CMK (cell line): Measurements from ENCODE around the gene MROH2B.

Source experiments
- DNase-seq: peaks from one replicate; pipeline ENCODE4 v3.0.0-alpha.2; 2010; ENCODE audit warnings: low read depth

Gene MROH2B

GRCh38 chr5:41071242-41071641 lies at the start of gene MROH2B:
Gene MROH2B (minus strand): TSS chr5:41071342. CDS start chr5:41070852, 490 bp downstream.
- DNase-seq: no peak

GRCh38 chr5:41120600-41120999 lies 49.5 kb upstream of the MROH2B start:
- no peak for DNase-seq

GRCh38 chr5:41118177-41118576 lies 47.0 kb upstream of the MROH2B start:
- no peak for DNase-seq

GRCh38 chr5:41115281-41115680 lies 44.1 kb upstream of the MROH2B start:
- DNase-seq: no peak

- no peak for DNase-seq
These were observed 41.6 kb upstream of the MROH2B start for GRCh38 chr5:41112486-41113455.

GRCh38 chr5:41109186-41109585 lies 38.0 kb upstream of the MROH2B start:
- DNase-seq: no peak

DNA sequence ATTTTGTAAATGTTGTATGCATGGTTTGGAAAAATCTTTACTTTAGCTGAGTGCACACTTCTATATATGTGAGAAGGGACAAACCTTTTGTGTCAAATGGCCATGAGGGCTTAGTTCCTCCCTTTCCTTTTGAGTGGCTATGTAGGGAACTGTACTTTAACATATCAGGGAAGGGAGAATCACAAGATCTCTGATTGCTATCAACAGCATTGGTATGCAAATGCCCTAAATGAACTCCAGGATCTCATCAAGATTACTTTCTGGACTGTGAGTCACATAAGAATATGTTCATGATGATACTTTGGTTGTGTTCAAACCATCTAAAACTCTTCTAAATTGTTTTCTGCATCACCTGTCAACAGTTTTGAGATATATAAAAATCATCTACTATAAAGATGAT lies 31.2 kb upstream of the MROH2B start:
- DNase-seq: no peak

DNA sequence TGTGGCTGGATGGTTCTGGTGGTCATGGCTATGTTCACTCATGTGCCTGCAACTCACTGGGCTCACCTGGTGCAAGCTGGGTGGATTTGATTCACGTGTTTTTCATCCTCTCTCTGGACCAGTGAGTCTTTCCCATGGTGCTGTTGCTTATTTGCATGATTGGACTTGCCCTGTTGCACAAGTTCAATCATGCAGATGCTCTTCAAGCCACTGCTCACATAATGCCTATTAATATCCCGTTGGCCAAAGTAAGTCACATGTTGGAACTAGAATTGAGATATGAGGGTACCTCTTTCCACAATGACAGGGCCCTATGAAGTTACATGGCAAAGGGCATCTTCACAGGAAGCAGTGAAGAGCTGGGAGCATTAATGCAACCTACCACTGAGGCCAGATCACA lies 26.5 kb upstream of the MROH2B start:
- no peak for DNase-seq

- no peak for DNase-seq
These were observed 24.4 kb upstream of the MROH2B start for GRCh38 chr5:41095324-41096101.

DNA sequence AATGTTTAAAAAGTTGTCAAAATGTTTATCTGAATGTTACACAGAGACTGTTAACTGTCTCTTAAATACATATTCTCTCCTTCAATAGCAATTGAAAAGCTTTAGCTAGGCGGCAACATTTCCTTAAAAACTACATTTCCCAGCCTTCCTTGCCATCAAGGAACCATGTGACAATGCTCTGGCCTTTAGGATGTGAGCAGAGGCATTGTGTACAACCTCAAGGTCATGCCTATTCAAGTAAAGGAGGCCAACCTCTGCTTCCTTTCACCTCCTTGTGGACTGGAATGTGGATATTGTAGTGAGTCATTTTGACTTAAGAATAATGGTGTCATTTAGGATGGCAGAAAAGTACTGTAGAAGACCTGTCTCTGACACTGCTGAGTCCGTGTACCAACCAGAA lies 23.7 kb upstream of the MROH2B start:
- DNase-seq: no peak

DNA sequence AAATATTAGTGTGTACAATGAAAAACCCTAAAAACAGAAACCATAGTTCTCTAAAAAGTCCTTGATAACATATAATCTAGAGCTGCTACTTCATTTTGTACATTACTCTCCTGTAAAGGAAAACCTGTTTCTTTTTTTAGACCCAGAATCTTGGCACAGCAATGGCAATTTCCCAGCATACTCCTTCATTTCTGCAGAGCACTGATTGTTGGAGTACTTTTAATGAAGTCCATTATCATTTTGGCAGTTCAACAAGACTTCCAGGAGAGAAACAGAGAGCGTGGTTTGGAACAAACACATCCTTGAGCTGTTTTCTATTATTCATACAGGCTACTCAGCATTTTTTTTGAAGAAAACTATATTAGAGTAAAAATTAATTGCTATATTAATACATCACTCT lies 22.7 kb upstream of the MROH2B start:
- DNase-seq: no peak

GRCh38 chr5:41087461-41087860 lies 16.3 kb upstream of the MROH2B start:
- DNase-seq: no peak

DNA sequence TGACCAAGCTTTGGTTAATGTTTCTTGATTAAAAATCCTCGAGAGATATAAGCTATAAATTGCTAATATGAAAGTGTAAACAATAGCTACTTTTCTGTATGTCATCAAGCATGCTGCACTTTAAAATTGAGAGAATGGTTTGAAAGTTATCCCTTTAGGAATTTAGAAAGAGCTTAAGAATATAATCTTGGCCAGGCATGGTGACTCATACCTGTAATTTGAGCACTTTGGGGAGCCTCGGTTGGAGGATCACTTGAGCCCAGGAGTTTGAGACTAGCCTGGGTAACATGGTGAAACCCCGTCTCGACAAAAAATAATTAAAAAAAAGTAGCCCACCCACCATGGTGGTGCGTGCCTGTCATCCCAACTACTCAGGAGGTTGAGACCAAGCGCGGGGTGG lies 12.2 kb upstream of the MROH2B start:
- DNase-seq: no peak

- DNase-seq: no peak
These were observed 833 bp upstream of the MROH2B start for GRCh38 chr5:41071975-41072374.

DNA sequence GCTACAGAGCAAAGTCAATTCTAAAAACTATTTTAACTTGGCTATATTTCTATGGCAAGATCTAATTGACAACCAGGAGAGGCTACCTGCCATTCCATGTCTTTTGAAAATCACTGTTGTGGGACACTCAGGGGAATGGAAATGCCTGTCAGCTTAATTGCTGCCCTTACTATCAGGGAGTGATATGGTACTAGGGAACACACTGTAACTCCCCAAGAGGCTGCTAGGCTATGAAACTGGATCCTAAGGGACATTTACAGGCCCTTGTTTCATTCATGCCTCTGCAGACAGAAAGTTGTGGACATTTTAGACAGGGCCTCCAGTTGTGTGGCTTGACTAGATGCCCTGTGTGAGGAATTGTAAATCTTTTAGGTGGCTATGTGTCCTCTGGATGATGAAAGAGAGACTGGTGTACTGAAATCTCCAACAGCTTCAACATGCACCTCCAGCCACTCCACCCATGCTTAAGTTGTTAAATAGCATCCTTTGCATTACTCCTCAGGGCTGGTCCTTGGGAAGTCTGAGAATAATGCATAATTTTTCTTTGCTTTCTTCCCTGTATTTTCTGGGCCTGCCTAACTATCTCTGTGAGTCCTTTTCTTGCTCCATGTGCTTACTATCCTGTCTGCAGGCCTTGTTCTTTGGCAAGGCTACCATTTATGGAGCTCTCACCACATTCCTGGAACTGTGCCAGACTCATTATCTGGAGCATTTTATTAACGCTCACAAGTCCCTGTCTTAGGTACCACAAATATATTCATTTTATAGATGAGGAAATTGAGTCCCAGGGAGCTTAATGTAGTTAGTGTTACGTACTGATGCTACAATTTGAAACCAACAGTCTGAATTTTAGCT lies 3.2 kb downstream of the MROH2B start:
- DNase-seq: no peak

DNA sequence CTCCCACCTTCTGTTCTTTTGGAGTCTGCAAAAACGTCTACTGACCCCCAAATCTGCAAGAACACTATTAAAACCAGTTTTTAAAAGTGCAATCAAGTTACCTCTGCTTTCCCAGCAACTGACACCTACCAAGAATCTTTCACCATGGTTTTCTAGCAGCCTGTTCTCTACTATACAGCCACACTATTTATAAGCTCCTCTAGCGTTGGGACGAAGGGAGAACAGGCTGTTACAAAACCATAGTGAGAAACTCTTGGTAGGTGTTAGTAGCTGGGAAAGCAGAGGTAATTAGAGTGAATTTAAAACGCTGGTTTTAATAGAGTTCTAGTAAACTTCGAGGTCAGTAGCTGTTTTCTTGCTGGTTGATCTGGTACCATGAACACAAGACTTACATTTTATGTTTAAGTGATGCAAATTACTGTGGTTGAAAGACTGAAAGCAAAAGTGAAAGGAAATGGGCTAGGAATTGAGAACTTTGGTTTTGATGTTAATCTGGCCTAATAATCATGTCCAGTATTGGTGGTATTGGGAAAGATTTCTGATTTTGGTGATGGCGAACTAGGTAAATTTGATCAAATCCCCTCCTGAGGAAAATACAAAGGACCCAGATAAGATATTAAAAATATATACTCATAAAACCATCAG lies 5.3 kb downstream of the MROH2B start:
- no peak for DNase-seq

- DNase-seq: no peak
These were observed 13.2 kb downstream of the MROH2B start for GRCh38 chr5:41057940-41058339.

GRCh38 chr5:41057231-41057630 lies 13.9 kb downstream of the MROH2B start:
- no peak for DNase-seq

GRCh38 chr5:41048986-41049385 lies 22.2 kb downstream of the MROH2B start:
- DNase-seq: no peak

DNA sequence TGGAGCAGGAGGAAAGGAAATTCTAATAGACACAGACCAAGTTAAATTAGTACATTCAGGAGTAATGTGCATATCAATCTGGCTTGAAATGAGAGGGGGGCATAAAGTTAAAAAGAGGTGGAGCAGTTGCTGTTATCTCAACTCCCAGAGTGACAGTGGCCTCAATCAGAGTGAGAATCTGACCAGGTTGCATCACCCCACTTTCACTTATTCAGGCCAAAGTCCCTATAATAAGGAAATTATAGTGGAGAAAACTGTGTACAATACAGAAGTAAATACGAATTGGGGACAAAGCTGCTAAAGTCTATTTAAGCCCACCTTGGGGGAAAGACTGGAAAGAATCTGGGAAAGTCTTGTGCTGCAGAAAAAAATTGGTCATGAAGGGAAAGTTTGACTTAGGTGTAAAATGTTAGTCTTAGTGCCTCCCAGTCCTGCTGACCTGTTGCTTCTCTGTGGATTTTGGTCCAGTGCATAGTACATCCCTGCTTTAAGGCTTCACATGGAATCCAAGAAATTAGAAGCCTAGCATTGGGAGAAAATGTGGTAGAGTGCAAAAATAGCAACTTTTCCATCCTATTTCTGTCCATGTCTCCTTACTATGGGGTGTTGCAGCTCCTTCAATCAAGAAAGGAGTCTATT lies 27.9 kb downstream of the MROH2B start:
- DNase-seq: no peak

DNA sequence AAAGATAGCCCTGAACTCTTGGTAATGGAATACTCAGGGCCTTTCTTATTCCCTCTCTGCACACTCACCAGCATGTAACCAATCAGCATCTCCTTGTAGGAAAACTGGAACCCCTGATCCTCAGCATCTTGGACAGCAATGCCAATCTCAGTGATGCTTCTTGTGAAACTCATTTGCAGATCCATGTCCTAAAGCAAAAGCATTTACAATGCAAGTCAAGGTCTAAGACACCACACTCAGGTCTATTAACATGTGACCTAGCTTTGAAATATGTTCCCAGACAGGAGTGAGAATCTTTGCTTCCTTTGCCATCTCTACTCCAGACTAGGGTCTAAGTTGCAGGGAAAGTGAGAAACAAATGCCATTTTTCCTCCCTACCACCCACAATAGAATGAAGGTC lies 38.2 kb downstream of the MROH2B start:
- no peak for DNase-seq
